Erythroblast (primary cell): Measurements from ENCODE around the gene NELFCD.
"Not testable (repeated sequence)": the region's sequence is repeated elsewhere in the genome, so short reads cannot be mapped to it uniquely, and the experiment has no call there.

ENCODE experiments used
- GATA1 ChIP-seq: IDR thresholded peaks from 2 replicates; pipeline ENCODE4 v1.6.1; 2011; ENCODE audit warnings: low read depth, mild to moderate bottlenecking, control low read depth, low read length, moderate library complexity
- POLR2A ChIP-seq: IDR thresholded peaks from 2 replicates; pipeline ENCODE4 v1.6.1; 2011; ENCODE audit warnings: mild to moderate bottlenecking, low read length

DNA sequence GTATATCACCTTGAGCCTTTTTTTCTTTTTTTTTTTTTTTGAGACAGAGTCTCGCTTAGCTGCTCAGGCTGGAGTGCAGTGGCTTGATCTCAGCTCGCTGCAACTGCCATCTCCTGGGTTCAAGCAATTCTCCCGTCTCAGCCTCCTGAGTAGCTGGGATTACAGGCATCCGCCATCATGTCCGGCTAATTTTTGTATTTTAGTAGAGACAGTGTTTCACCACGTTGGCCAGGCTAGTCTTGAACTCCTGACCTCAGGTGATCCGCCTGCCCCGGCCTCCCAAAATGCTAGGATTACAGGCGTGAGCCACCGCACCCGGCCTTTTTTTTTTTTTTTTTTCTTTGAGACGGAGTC lies 2.0 kb downstream of the NELFCD start:
- TF ChIP-seq POLR2A, GATA1: not testable (repeated sequence)
